IMR-90 (cell line): ENCODE results near the gene KIFBP.

Experiments used
- CEBPB ChIP-seq: IDR thresholded peaks from 2 replicates; pipeline ENCODE4 v1.6.1; 2012; ENCODE audit warnings: low read depth, low read length, improper control_type of control experiment
- CHD1 ChIP-seq: IDR thresholded peaks from 2 replicates; pipeline ENCODE4 v1.6.1; 2012; ENCODE audit warnings: low read depth, low read length, improper control_type of control experiment
- FOS ChIP-seq: fragments of 150-350 bp; IDR thresholded peaks from 2 replicates; pipeline ENCODE4 v1.6.1; 2016; ENCODE audit warnings: low read depth, low read length
- MXI1 ChIP-seq: IDR thresholded peaks from 2 replicates; pipeline ENCODE4 v1.6.1; 2012; ENCODE audit warnings: low read depth, mild to moderate bottlenecking, low read length, moderate library complexity, borderline replicate concordance
- POLR2A ChIP-seq: IDR thresholded peaks from 2 replicates; pipeline ENCODE4 v1.6.1; 2012; ENCODE audit warnings: mild to moderate bottlenecking, low read depth, low read length
- RAD21 ChIP-seq: IDR thresholded peaks from 2 replicates; pipeline ENCODE4 v1.6.1; 2012; ENCODE audit warnings: low read length, improper control_type of control experiment
- RCOR1 ChIP-seq: IDR thresholded peaks from 2 replicates; pipeline ENCODE4 v1.6.1; 2012; ENCODE audit warnings: mild to moderate bottlenecking, low read length, improper control_type of control experiment; ENCODE audit not compliant: insufficient replicate concordance
- RFX5 ChIP-seq: IDR thresholded peaks from 2 replicates; pipeline ENCODE4 v1.8.0; 2012; ENCODE audit warnings: low read depth, mild to moderate bottlenecking, low read length, moderate library complexity
- TF ChIP-seq, protein P1 (sequence below): conservative IDR thresholded peaks from 2 replicates; pipeline ENCODE4 v1.5.1; 2012; ENCODE audit warnings: mild to moderate bottlenecking, low read depth, low read length, improper control_type of control experiment
- TF ChIP-seq, protein P2 (sequence below): fragments of 150-350 bp; IDR thresholded peaks from 2 replicates; pipeline ENCODE4 v1.6.1; 2016; ENCODE audit warnings: low read depth, mild to moderate bottlenecking, low read length, moderate library complexity, borderline replicate concordance

DNA sequence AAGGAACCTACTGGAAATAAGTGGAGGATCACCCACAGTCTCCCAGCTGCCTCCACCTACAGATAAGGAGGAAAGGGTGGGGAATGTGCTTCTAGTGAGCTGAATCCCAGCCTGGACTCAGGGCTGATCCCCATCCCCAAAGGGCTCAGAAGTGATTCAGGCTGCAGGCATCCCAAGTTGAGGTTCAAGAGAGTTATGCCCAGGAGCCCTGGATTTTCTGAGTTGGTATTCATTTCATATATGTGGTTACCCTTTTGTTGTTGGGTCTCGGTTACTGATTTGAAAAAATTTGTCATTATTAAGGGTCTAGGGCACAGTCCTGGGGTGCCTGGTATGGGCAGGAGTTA lies 69.3 kb downstream of the KIFBP start:
- TF ChIP-seq, protein P1, sequence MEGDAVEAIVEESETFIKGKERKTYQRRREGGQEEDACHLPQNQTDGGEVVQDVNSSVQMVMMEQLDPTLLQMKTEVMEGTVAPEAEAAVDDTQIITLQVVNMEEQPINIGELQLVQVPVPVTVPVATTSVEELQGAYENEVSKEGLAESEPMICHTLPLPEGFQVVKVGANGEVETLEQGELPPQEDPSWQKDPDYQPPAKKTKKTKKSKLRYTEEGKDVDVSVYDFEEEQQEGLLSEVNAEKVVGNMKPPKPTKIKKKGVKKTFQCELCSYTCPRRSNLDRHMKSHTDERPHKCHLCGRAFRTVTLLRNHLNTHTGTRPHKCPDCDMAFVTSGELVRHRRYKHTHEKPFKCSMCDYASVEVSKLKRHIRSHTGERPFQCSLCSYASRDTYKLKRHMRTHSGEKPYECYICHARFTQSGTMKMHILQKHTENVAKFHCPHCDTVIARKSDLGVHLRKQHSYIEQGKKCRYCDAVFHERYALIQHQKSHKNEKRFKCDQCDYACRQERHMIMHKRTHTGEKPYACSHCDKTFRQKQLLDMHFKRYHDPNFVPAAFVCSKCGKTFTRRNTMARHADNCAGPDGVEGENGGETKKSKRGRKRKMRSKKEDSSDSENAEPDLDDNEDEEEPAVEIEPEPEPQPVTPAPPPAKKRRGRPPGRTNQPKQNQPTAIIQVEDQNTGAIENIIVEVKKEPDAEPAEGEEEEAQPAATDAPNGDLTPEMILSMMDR, result no peak
- no peak for TF ChIP-seq POLR2A
- no peak for TF ChIP-seq MXI1
- no peak for TF ChIP-seq RFX5
- no peak for TF ChIP-seq CEBPB
- TF ChIP-seq RCOR1, result no peak
- no peak for TF ChIP-seq FOS
- TF ChIP-seq, protein P2, sequence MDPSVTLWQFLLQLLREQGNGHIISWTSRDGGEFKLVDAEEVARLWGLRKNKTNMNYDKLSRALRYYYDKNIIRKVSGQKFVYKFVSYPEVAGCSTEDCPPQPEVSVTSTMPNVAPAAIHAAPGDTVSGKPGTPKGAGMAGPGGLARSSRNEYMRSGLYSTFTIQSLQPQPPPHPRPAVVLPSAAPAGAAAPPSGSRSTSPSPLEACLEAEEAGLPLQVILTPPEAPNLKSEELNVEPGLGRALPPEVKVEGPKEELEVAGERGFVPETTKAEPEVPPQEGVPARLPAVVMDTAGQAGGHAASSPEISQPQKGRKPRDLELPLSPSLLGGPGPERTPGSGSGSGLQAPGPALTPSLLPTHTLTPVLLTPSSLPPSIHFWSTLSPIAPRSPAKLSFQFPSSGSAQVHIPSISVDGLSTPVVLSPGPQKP, result no peak
- TF ChIP-seq RAD21, result no peak
- TF ChIP-seq CHD1, result no peak
